Lower leg skin (tissue), 3 donors: Measurements from ENCODE around the gene MGAT2.

Experiments
- CTCF ChIP-seq, 3 donors: fragments of 450-650 bp; IDR thresholded peaks; one replicate each; pipeline ENCODE4 v1.5.1; 2016; ENCODE audit warnings: antibody characterized with exemption in 3 of 3, mild to moderate bottlenecking in 3 of 3, moderate library complexity in 2 of 3
- POLR2A ChIP-seq, 2 donors: fragments of 450-650 bp; IDR thresholded peaks; one replicate each; pipeline ENCODE4 v1.6.1; 2016 to 2017; ENCODE audit warnings: antibody characterized with exemption in 2 of 2, mild to moderate bottlenecking in 1 of 2, moderate library complexity in 1 of 2

GRCh38 chr14:49621114-49621881, 699 bp downstream of the MGAT2 start:
- TF ChIP-seq CTCF (IDR thresholded peaks at IDR 0.05), result no peak
- no peak for TF ChIP-seq POLR2A (IDR thresholded peaks at IDR 0.05)
